HepG2 (cell line): ENCODE measurements around the gene RTF1. TPM values are rescaled to one million over a fixed set of nuclear protein-coding genes. Genes with fewer than 3 reads are reported as not detected.

Source experiments
- ATAC-seq: fragments of 200-7000 bp; cut with Tn5 transposase; 3 replicates; pipeline ENCODE4 v1.9.1; 2020; ENCODE audit warnings: mild to moderate bottlenecking, moderate library complexity
- BruUV-seq: library from RNA; stranded (reverse); fragments of 400-500 nt; replicated peaks from 2 replicates; lab custom pipeline; 2021; lab: Mats Ljungman, UMichigan
- CTCF ChIA-PET: fragments of 300-600 bp; formaldehyde crosslinking; extraction: SDS; loops from one replicate; lab custom pipeline; 2021; ENCODE audit warnings: low total read pairs, inconsistent platforms, low intra/inter-chr PET ratio; lab: Yijun Ruan, JAX
- POLR2A ChIA-PET: fragments of 350-600 bp; sonication (Branson Sonifier 250); formaldehyde crosslinking; loops from one replicate; lab custom pipeline; 2020; ENCODE audit warnings: antibody characterized with exemption, inconsistent platforms; lab: Yijun Ruan, JAX
- DNase-seq: peaks from one replicate; pipeline ENCODE4 v3.0.0-alpha.2; 2015; ENCODE audit warnings: low spot score
- FAIRE-seq: peaks from 3 replicates; lab custom pipeline; 2011; peaks lifted over from hg19 to GRCh38; lab: Jason Lieb, UNC
- H2AFZ ChIP-seq: one replicate; pipeline ENCODE4 v1.6.1; 2011; ENCODE audit warnings: low read length, inconsistent platforms
- H3K27ac ChIP-seq: fragments of 300-600 bp; 3 replicates; pipeline ENCODE4 v1.8.0; 2011; ENCODE audit warnings: mixed run types, mild to moderate bottlenecking, mixed read lengths, low read length, inconsistent platforms; ENCODE audit not compliant: insufficient read depth; ENCODE audit errors: extremely low read length
- H3K27me3 ChIP-seq, 2 experiments: fragments of 200-600 bp in 1 of 2; 2 replicates in 1 of 2; 3 replicates in 1 of 2; pipeline versions ENCODE4 v1.6.0 to v1.8.0; 2011; ENCODE audit warnings: low read length in 2 of 2, mild to moderate bottlenecking in 2 of 2, moderate library complexity in 2 of 2, inconsistent platforms in 1 of 2; ENCODE audit not compliant: insufficient read depth in 2 of 2, control insufficient read depth in 1 of 2
- H3K36me3 ChIP-seq, 2 experiments: fragments of 200-600 bp in 1 of 2; replicated peaks in 1 of 2; 2 replicates in 1 of 2; 3 replicates in 1 of 2; pipeline versions ENCODE4 v1.5.1 to v1.8.0; 2011; ENCODE audit warnings: low read length in 2 of 2, inconsistent platforms in 1 of 2; ENCODE audit not compliant: insufficient read depth in 2 of 2, control insufficient read depth in 1 of 2
- H3K4me1 ChIP-seq: 2 replicates; pipeline ENCODE4 v1.5.1; 2012; ENCODE audit warnings: low read length, inconsistent platforms; ENCODE audit not compliant: insufficient read depth
- H3K4me2 ChIP-seq: 2 replicates; pipeline ENCODE4 v1.6.0; 2011; ENCODE audit warnings: low read depth, low read length, inconsistent platforms
- H3K4me3 ChIP-seq, 3 experiments: fragments of 200-600 bp in 1 of 3; sonication (generic), shearing (Covaris generic) in 1 of 3; replicated peaks in 1 of 3; 2 replicates each; pipeline ENCODE4 v1.5.1; 2011 to 2016; ENCODE audit warnings: low read length in 3 of 3, inconsistent platforms in 2 of 3, low read depth in 2 of 3, mild to moderate bottlenecking in 2 of 3, control low read depth in 1 of 3, mixed read lengths in 1 of 3; ENCODE audit not compliant: insufficient read depth in 1 of 3
- H3K79me2 ChIP-seq: one replicate; pipeline ENCODE4 v1.6.1; 2011; ENCODE audit warnings: low read length, inconsistent platforms; ENCODE audit not compliant: insufficient read depth
- H3K9ac ChIP-seq: 2 replicates; pipeline ENCODE4 v1.6.0; 2011; ENCODE audit warnings: mild to moderate bottlenecking, low read depth, low read length, inconsistent platforms; ENCODE audit not compliant: insufficient read depth
- H3K9me3 ChIP-seq: 2 replicates; pipeline ENCODE4 v1.5.1; 2012; ENCODE audit warnings: mild to moderate bottlenecking, low read length
- H4K20me1 ChIP-seq: 2 replicates; pipeline ENCODE4 v1.6.0; 2011; ENCODE audit warnings: inconsistent platforms, mild to moderate bottlenecking, low read length, moderate library complexity; ENCODE audit not compliant: insufficient read depth
- BORCS8-MEF2B ChIP-seq: sonication (generic); formaldehyde crosslinking; IDR thresholded peaks from 2 replicates; pipeline ENCODE4 v1.8.0; 2022; ENCODE audit warnings: mild to moderate bottlenecking, missing genetic modification reagents
- FOSL2 ChIP-seq: sonication (generic); formaldehyde crosslinking; IDR thresholded peaks from 2 replicates; pipeline ENCODE4 v1.4.0; 2020; ENCODE audit warnings: missing genetic modification reagents
- SAP130 ChIP-seq: IDR thresholded peaks from 2 replicates; pipeline ENCODE4 v1.6.1; 2016; ENCODE audit warnings: low read depth
- WGBS: methylation state at CpG from one replicate; pipeline ENCODE4 v1.1.6; 2017; ENCODE audit warnings: low lambda C conversion rate; 5-methylcytosine and 5-hydroxymethylcytosine counted together
- in situ Hi-C: cut with HindIII; loops from 2 replicates; pipeline ENCODE4 v1.10.0; 2017; ENCODE audit warnings: low pct_unique_long_range_greater_than_20kb; ENCODE audit not compliant: extremely low pct_ligation_motif_present
- intact Hi-C: fragments of 100-400 bp; cut with micrococcal nuclease; formaldehyde crosslinking; loops from one replicate; pipeline ENCODE4 v1.10.0; 2022; ENCODE audit not compliant: unreplicated experiment
- polyA plus RNA-seq, 8 experiments: library from polyadenylated mRNA; depleted of rRNA in 3 of 8; stranded (reverse) in 7 of 8; unstranded in 1 of 8; fragments of >200 nt; fragmentation: Illumina TruSeq in 4 of 8; extraction: Trizol in 4 of 8; gene quantifications; 2 replicates each; pipeline versions ENCODE4 v1.2.1 to v1.2.3, GENCODE V29; 2011 to 2016; ENCODE audit warnings: low read depth in 4 of 8, missing spikeins in 1 of 8, mixed read lengths in 1 of 8; ENCODE audit not compliant: insufficient read depth in 1 of 8
- total RNA-seq, 5 experiments: library from RNA; depleted of rRNA; stranded (reverse); fragments of >200 nt; fragmentation: Illumina TruSeq; extraction: Trizol; gene quantifications; 2 replicates each; pipeline ENCODE4 v1.2.3, GENCODE V29; 2016; ENCODE audit warnings: low read depth in 1 of 5
- TF ChIP-seq, protein P1 (sequence below): sonication (generic); formaldehyde crosslinking; IDR thresholded peaks from 2 replicates; pipeline ENCODE4 v1.4.0; 2020; ENCODE audit warnings: missing genetic modification reagents, mild to moderate bottlenecking, borderline replicate concordance
- TF ChIP-seq, protein P2 (sequence below): sonication (generic); formaldehyde crosslinking; IDR thresholded peaks from 2 replicates; pipeline ENCODE4 v1.5.0; 2020; ENCODE audit warnings: mild to moderate bottlenecking, missing genetic modification reagents

The RTF1 gene
- total and polyA plus RNA-seq, 2 of the 13 experiments (the other 11 are each of a cell fraction or from before 2014, with no cell fraction given): 13.9 to 17.9 TPM

- peaks cover 13% of the 10 kb centered on the region for H3K4me1 ChIP-seq
- no peaks in the 10 kb centered on the region for H4K20me1 ChIP-seq
- H3K9me3 ChIP-seq: no peaks in the 10 kb centered on the region
- in situ Hi-C loops: no loop called here
- peaks cover 11% of the 10 kb centered on the region for H3K79me2 ChIP-seq
- no peak overlapping the region for H3K4me3 ChIP-seq
- ATAC-seq (no peak), DNase-seq (peak; percentile 46), FAIRE-seq (no peak)
- BruUV-seq: no TSS peak
- no peaks in the 10 kb centered on the region; a peak in 1 of 5 replicates for H3K36me3 ChIP-seq
- no peak overlapping the region for H3K27ac ChIP-seq
- H3K9ac ChIP-seq: no peak overlapping the region
- ChIA-PET POLR2A (no interaction called here), CTCF (no interaction called here)
- no peak overlapping the region for H2AFZ ChIP-seq
- no peak overlapping the region for H3K4me2 ChIP-seq
- no peaks in the 10 kb centered on the region for H3K27me3 ChIP-seq
- intact Hi-C loops: loop anchor here (5.0 kb wide), 1 partner anchor 208 kb away; no protein-coding TSS in a partner anchor
- peak; percentile 37; the same call in 1 of the 2 replicates for TF ChIP-seq FOSL2
- no peak for TF ChIP-seq BORCS8-MEF2B (CRISPR knock-in tag)
- peak; percentile 14; the same call in 1 of the 2 replicates for TF ChIP-seq SAP130 (CRISPR knock-in tag)
- WGBS: 67% methylated on average over 4 of the region's 4 CpGs
Observed at GRCh38 chr15:41490355-41490754, 73.5 kb downstream of the RTF1 start.

- DNase-seq (no peak), FAIRE-seq (no peak)
- H3K79me2 ChIP-seq: peaks cover 24% of the 10 kb centered on the region
- in situ Hi-C loops: no loop called here
- H3K4me1 ChIP-seq: peaks cover 21% of the 10 kb centered on the region
- no peak overlapping the region for H3K4me3 ChIP-seq
- H3K27ac ChIP-seq: no peak overlapping the region
- no peaks in the 10 kb centered on the region; a peak in 1 of 5 replicates for H3K36me3 ChIP-seq
- CTCF ChIA-PET: no interaction called here
- no peaks in the 10 kb centered on the region for H3K27me3 ChIP-seq
- POLR2A ChIA-PET: interaction anchor here (1.9 kb wide), 1 partner anchor 52 kb away, joined by 15 read pairs; the partner anchor contains the start of gene RPAP1
- no peak overlapping the region for H3K4me2 ChIP-seq
- H4K20me1 ChIP-seq: no peaks in the 10 kb centered on the region
- no TSS peak for BruUV-seq
- H3K9me3 ChIP-seq: no peaks in the 10 kb centered on the region
- TF ChIP-seq, protein P1, sequence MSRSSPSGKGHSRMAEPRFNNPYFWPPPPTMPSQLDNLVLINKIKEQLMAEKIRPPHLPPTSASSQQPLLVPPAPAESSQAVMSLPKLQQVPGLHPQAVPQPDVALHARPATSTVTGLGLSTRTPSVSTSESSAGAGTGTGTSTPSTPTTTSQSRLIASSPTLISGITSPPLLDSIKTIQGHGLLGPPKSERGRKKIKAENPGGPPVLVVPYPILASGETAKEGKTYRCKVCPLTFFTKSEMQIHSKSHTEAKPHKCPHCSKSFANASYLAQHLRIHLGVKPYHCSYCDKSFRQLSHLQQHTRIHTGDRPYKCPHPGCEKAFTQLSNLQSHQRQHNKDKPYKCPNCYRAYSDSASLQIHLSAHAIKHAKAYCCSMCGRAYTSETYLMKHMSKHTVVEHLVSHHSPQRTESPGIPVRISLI: no peak
- TF ChIP-seq, protein P2, sequence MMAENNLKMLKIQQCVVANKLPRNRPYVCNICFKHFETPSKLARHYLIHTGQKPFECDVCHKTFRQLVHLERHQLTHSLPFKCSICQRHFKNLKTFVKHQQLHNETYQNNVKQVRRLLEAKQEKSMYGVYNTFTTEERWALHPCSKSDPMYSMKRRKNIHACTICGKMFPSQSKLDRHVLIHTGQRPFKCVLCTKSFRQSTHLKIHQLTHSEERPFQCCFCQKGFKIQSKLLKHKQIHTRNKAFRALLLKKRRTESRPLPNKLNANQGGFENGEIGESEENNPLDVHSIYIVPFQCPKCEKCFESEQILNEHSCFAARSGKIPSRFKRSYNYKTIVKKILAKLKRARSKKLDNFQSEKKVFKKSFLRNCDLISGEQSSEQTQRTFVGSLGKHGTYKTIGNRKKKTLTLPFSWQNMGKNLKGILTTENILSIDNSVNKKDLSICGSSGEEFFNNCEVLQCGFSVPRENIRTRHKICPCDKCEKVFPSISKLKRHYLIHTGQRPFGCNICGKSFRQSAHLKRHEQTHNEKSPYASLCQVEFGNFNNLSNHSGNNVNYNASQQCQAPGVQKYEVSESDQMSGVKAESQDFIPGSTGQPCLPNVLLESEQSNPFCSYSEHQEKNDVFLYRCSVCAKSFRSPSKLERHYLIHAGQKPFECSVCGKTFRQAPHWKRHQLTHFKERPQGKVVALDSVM (CRISPR knock-in tag): peak; percentile 60; the same call in 1 of the 2 replicates
- TF ChIP-seq, all 625 proteins: peak for 1
- H2AFZ ChIP-seq: no peak overlapping the region
- intact Hi-C loops: loop anchor here (2.0 to 5.0 kb wide), 2 partner anchors 131 to 210 kb away; no protein-coding TSS in a partner anchor
- no peak overlapping the region for H3K9ac ChIP-seq
- no peak for ATAC-seq
- 85% methylated on average over 4 of the region's 4 CpGs for WGBS
Observed at GRCh38 chr15:41491889-41492288, 75.0 kb downstream of the RTF1 start.
